ENCODE results near the gene SH3PXD2A. TPM values are rescaled to one million over a fixed set of nuclear protein-coding genes. Genes with fewer than 3 reads are reported as not detected.

SH3PXD2A gene
- total RNA-seq, 1 experiment from 2014 or later, result 6.3 TPM

- H3K4me1 ChIP-seq, result peaks cover 25% of the 10 kb centered on the region
- Mint-ChIP-seq H3K4me1 (ENCODE audit: low read depth, unreplicated experiment) (peaks cover 16% of the 10 kb centered on the region), H3K27me3 (ENCODE audit: insufficient read depth, unreplicated experiment) (no peaks in the 10 kb centered on the region), H3K36me3 (ENCODE audit: insufficient read depth, unreplicated experiment) (no peaks in the 10 kb centered on the region), H3K27ac (ENCODE audit: unreplicated experiment) (no peak overlapping the region), H3K9me3 (ENCODE audit: unreplicated experiment) (no peaks in the 10 kb centered on the region), H3K4me3 (ENCODE audit: unreplicated experiment) (no peak overlapping the region)
- H3K36me3 ChIP-seq (ENCODE audit: control insufficient read depth, insufficient read depth, low read length), result no peaks in the 10 kb centered on the region
- H3K27me3 ChIP-seq (replicated peaks; ENCODE audit: control insufficient read depth, insufficient read depth, low read length), result no peaks in the 10 kb centered on the region
- no TSS peak for BruUV-seq (replicated peaks)
- no peak for TF ChIP-seq CTCF (IDR thresholded peaks at IDR 0.05; ENCODE audit: insufficient read depth in 1 of 2, low read depth in 1 of 2, low read length in 1 of 2, severe bottlenecking in 1 of 2, unreplicated experiment in 1 of 2)
- no peak for DNase-seq
- intact Hi-C loops (cut with micrococcal nuclease; ENCODE audit: unreplicated experiment), result no loop called here
- H3K9me3 ChIP-seq, result no peaks in the 10 kb centered on the region
- ChIA-PET POLR2A (no interaction called here), CTCF (no interaction called here)
- H3K4me3 ChIP-seq (ENCODE audit: low read depth, low read length), result no peak overlapping the region
Observed at GRCh38 chr10:103690281-103690680, 165.1 kb downstream of the SH3PXD2A start.

- H3K4me3 ChIP-seq (ENCODE audit: low read depth, low read length), result no peak overlapping the region
- POLR2A ChIA-PET, result no interaction called here
- H3K9me3 Mint-ChIP-seq (ENCODE audit: unreplicated experiment), result no peaks in the 10 kb centered on the region
- H3K4me3 Mint-ChIP-seq (ENCODE audit: unreplicated experiment), result peak overlapping the region; percentile 22
- H3K36me3 ChIP-seq (ENCODE audit: control insufficient read depth, insufficient read depth, low read length), result no peaks in the 10 kb centered on the region
- TF ChIP-seq CTCF (IDR thresholded peaks at IDR 0.05; ENCODE audit: insufficient read depth in 1 of 2, low read depth in 1 of 2, low read length in 1 of 2, severe bottlenecking in 1 of 2, unreplicated experiment in 1 of 2), result no peak
- CTCF ChIA-PET, result interaction anchor here (1.0 to 1.2 kb wide), 3 partner anchors 76 to 90 kb away, joined by 3 to 4 read pairs (median 3); no protein-coding TSS in a partner anchor
- no TSS peak for BruUV-seq (replicated peaks)
- peaks cover 25% of the 10 kb centered on the region for H3K4me1 ChIP-seq
- H3K4me1 Mint-ChIP-seq (ENCODE audit: low read depth, unreplicated experiment), result peaks cover 16% of the 10 kb centered on the region
- peak overlapping the region; percentile 43 for H3K27ac Mint-ChIP-seq (ENCODE audit: unreplicated experiment)
- no peaks in the 10 kb centered on the region for H3K27me3 ChIP-seq (replicated peaks; ENCODE audit: control insufficient read depth, insufficient read depth, low read length)
- H3K36me3 Mint-ChIP-seq (ENCODE audit: insufficient read depth, unreplicated experiment), result no peaks in the 10 kb centered on the region
- no peaks in the 10 kb centered on the region for H3K27me3 Mint-ChIP-seq (ENCODE audit: insufficient read depth, unreplicated experiment)
- intact Hi-C loops (cut with micrococcal nuclease; ENCODE audit: unreplicated experiment), result loop anchor here (5.0 kb wide), 1 partner anchor 41 kb away; no protein-coding TSS in a partner anchor
- peak; percentile 60 to 83 for DNase-seq
- no peaks in the 10 kb centered on the region for H3K9me3 ChIP-seq
Observed at GRCh38 chr10:103688491-103688890, 166.9 kb downstream of the SH3PXD2A start.

GRCh38 chr10:103687718-103688117 lies 167.7 kb downstream of the SH3PXD2A start:
- no peak overlapping the region for H3K4me3 Mint-ChIP-seq (ENCODE audit: unreplicated experiment)
- no peaks in the 10 kb centered on the region for H3K9me3 ChIP-seq
- H3K4me1 Mint-ChIP-seq (ENCODE audit: low read depth, unreplicated experiment), result peaks cover 16% of the 10 kb centered on the region
- H3K36me3 ChIP-seq (ENCODE audit: control insufficient read depth, insufficient read depth, low read length), result no peaks in the 10 kb centered on the region
- TF ChIP-seq CTCF (IDR thresholded peaks at IDR 0.05; ENCODE audit: insufficient read depth in 1 of 2, low read depth in 1 of 2, low read length in 1 of 2, severe bottlenecking in 1 of 2, unreplicated experiment in 1 of 2), result no peak
- H3K36me3 Mint-ChIP-seq (ENCODE audit: insufficient read depth, unreplicated experiment), result no peaks in the 10 kb centered on the region
- no peak for DNase-seq
- H3K9me3 Mint-ChIP-seq (ENCODE audit: unreplicated experiment), result no peaks in the 10 kb centered on the region
- H3K27me3 ChIP-seq (replicated peaks; ENCODE audit: control insufficient read depth, insufficient read depth, low read length), result no peaks in the 10 kb centered on the region
- H3K27ac Mint-ChIP-seq (ENCODE audit: unreplicated experiment), result peak overlapping the region; percentile 43
- CTCF ChIA-PET, result interaction anchor here (1.2 to 1.3 kb wide), 2 partner anchors 25 to 89 kb away, joined by 3 to 4 read pairs; no protein-coding TSS in a partner anchor
- BruUV-seq (replicated peaks), result no TSS peak
- intact Hi-C loops (cut with micrococcal nuclease; ENCODE audit: unreplicated experiment), result loop anchor here (5.0 kb wide), 1 partner anchor 40 kb away; no protein-coding TSS in a partner anchor
- H3K27me3 Mint-ChIP-seq (ENCODE audit: insufficient read depth, unreplicated experiment), result no peaks in the 10 kb centered on the region
- POLR2A ChIA-PET, result no interaction called here
- no peak overlapping the region for H3K4me3 ChIP-seq (ENCODE audit: low read depth, low read length)
- peaks cover 25% of the 10 kb centered on the region for H3K4me1 ChIP-seq

Data from Caco-2 (cell line).